ENCODE results near the gene MIDN. TPM values are rescaled to one million over a fixed set of nuclear protein-coding genes. Genes with fewer than 3 reads are reported as not detected.

Gene MIDN
- total and polyA plus RNA-seq, 2 experiments from 2014 or later, result 30.1 to 98.4 TPM

- H3K79me2 ChIP-seq, result peaks cover 50% of the 10 kb centered on the region
- DNase-seq (ENCODE audit: low spot score), result peak; percentile 65
- peaks cover 28% of the 10 kb centered on the region for H3K4me1 ChIP-seq (ENCODE audit: insufficient read depth)
- no peaks in the 10 kb centered on the region for H3K9me2 ChIP-seq (replicated peaks; ENCODE audit: insufficient read depth)
- no peak overlapping the region for H2AFZ ChIP-seq
- 71% methylated on average over 25 of the region's 25 CpGs for WGBS (ENCODE audit: low lambda C conversion rate, missing lambda C conversion rate)
- no peaks in the 10 kb centered on the region for H3K36me3 ChIP-seq (replicated peaks; ENCODE audit: insufficient read depth, low read depth)
- no peaks in the 10 kb centered on the region for H4K20me1 ChIP-seq (ENCODE audit: insufficient read depth, poor library complexity, severe bottlenecking)
- no peaks in the 10 kb centered on the region for H3K9me3 ChIP-seq (ENCODE audit: low read depth)
- peak overlapping the region; percentile 93 for H3K27ac ChIP-seq
- TF ChIP-seq EZH2 (IDR thresholded peaks at IDR 0.05; ENCODE audit: borderline replicate concordance) (no peak), CTCF (IDR thresholded peaks at IDR 0.05; ENCODE audit: poor library complexity) (no peak), EZH2phosphoT487 (IDR thresholded peaks at IDR 0.05; ENCODE audit: low read depth, severe bottlenecking, unreplicated experiment) (no peak)
- no peak overlapping the region for H3K4me3 ChIP-seq
- H3K27me3 ChIP-seq, result no peaks in the 10 kb centered on the region
- H3K4me2 ChIP-seq, result peak overlapping the region; percentile 71
These were observed 43.5 kb downstream of the MIDN start for GRCh38 chr19:1291761-1292418.

GRCh38 chr19:1292419-1293151, 44.2 kb downstream of the MIDN start:
- Histone ChIP-seq H3K79me2 (peaks cover 43% of the 10 kb centered on the region), H2AFZ (no peak overlapping the region), H3K27me3 (no peaks in the 10 kb centered on the region), H3K9me2 (replicated peaks; ENCODE audit: insufficient read depth) (no peaks in the 10 kb centered on the region), H4K20me1 (ENCODE audit: insufficient read depth, poor library complexity, severe bottlenecking) (no peaks in the 10 kb centered on the region), H3K36me3 (replicated peaks; ENCODE audit: insufficient read depth, low read depth) (no peaks in the 10 kb centered on the region), H3K4me3 (no peak overlapping the region), H3K9me3 (ENCODE audit: low read depth) (no peaks in the 10 kb centered on the region), H3K27ac (peak overlapping the region; percentile 93), H3K4me2 (peak overlapping the region; percentile 71), H3K4me1 (ENCODE audit: insufficient read depth) (peaks cover 21% of the 10 kb centered on the region)
- TF ChIP-seq EZH2phosphoT487 (IDR thresholded peaks at IDR 0.05; ENCODE audit: low read depth, severe bottlenecking, unreplicated experiment) (no peak), CTCF (IDR thresholded peaks at IDR 0.05; ENCODE audit: poor library complexity) (no peak), EZH2 (IDR thresholded peaks at IDR 0.05; ENCODE audit: borderline replicate concordance) (no peak)
- WGBS (ENCODE audit: low lambda C conversion rate, missing lambda C conversion rate), result 89% methylated on average over 17 of the region's 17 CpGs
- DNase-seq (ENCODE audit: low spot score), result no peak

- Histone ChIP-seq H2AFZ (no peak overlapping the region), H3K27ac (no peak overlapping the region), H3K4me3 (no peak overlapping the region), H3K27me3 (no peaks in the 10 kb centered on the region), H3K79me2 (peaks cover 29% of the 10 kb centered on the region), H3K9me3 (ENCODE audit: low read depth) (no peaks in the 10 kb centered on the region), H3K36me3 (replicated peaks; ENCODE audit: insufficient read depth, low read depth) (no peaks in the 10 kb centered on the region), H3K4me1 (ENCODE audit: insufficient read depth) (peaks cover 17% of the 10 kb centered on the region), H3K4me2 (no peak overlapping the region), H4K20me1 (ENCODE audit: insufficient read depth, poor library complexity, severe bottlenecking) (no peaks in the 10 kb centered on the region), H3K9me2 (replicated peaks; ENCODE audit: insufficient read depth) (no peaks in the 10 kb centered on the region)
- no peak for DNase-seq (ENCODE audit: low spot score)
- TF ChIP-seq EZH2 (IDR thresholded peaks at IDR 0.05; ENCODE audit: borderline replicate concordance), result no peak
- no peak for TF ChIP-seq EZH2phosphoT487 (IDR thresholded peaks at IDR 0.05; ENCODE audit: low read depth, severe bottlenecking, unreplicated experiment)
- no peak for TF ChIP-seq CTCF (IDR thresholded peaks at IDR 0.05; ENCODE audit: poor library complexity)
- 91% methylated on average over 31 of the region's 35 CpGs for WGBS (ENCODE audit: low lambda C conversion rate, missing lambda C conversion rate)
These were observed 45.6 kb downstream of the MIDN start for GRCh38 chr19:1293782-1294604.

Measured in hepatocyte (in vitro differentiated cells).